Measurements from ENCODE around the gene ZNF580.

ZNF580 gene

DNA sequence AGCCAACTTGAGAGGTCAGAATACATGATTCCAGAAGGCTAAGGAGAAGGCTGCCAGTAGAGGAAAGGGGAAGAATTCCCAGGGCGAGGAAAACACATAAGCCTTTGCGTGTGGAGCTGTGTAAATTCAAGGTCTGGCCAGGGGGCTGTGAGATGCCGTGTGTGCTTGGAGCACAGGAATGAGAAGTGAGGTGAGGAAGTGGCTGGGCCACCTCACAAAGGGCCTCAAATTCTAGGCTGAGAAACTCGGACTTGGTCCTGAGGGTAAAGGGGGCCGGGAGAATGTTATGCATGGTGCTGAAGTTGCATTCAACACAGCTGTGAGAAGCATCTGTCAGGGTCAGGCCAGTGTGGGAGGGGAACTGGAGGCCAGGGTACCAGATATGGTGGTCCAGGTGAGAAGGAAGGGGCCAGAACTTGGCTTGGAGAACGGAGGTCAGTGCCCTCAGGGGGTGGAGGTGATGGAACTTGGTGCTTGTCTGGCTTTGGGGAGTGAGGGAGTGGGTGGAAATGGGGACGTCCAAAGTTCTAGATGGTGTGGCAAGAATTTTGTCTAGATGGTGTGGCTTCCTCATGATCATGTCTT lies 4.9 kb upstream of the ZNF580 start:
- TF ChIP-seq, protein P1, sequence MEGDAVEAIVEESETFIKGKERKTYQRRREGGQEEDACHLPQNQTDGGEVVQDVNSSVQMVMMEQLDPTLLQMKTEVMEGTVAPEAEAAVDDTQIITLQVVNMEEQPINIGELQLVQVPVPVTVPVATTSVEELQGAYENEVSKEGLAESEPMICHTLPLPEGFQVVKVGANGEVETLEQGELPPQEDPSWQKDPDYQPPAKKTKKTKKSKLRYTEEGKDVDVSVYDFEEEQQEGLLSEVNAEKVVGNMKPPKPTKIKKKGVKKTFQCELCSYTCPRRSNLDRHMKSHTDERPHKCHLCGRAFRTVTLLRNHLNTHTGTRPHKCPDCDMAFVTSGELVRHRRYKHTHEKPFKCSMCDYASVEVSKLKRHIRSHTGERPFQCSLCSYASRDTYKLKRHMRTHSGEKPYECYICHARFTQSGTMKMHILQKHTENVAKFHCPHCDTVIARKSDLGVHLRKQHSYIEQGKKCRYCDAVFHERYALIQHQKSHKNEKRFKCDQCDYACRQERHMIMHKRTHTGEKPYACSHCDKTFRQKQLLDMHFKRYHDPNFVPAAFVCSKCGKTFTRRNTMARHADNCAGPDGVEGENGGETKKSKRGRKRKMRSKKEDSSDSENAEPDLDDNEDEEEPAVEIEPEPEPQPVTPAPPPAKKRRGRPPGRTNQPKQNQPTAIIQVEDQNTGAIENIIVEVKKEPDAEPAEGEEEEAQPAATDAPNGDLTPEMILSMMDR (IDR thresholded peaks at IDR 0.05; ENCODE audit: insufficient read depth, low read depth, low read length, missing control alignments), result no peak
- DNase-seq (ENCODE audit: low read depth), result no peak

DNA sequence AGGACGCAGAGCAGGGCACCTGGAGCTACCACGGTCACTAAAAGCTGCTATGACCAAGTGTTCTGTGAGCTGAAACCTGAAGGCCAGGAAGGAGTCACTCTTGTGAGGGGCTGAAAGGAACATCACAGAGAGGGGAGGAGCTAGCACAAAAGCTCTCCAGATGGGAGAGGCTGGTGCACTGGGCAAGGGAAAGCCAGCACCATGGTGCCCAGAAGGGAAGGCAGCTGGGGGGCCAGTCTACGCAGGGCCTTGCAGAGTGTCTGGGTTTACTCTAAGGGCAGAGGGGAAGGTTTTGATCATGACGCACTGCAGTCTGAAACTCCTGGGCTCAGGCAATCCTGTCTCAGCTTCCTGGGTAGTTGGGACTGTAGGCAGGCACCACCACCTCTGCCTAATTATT lies 4.1 kb upstream of the ZNF580 start:
- DNase-seq (ENCODE audit: low read depth), result no peak
- TF ChIP-seq, protein P1 (IDR thresholded peaks at IDR 0.05; ENCODE audit: insufficient read depth, low read depth, low read length, missing control alignments), result no peak
- H3K4me3 ChIP-seq (ENCODE audit: low read depth, low read length), result no peak overlapping the region

More for the DNA sequence above, 4.9 kb upstream of the ZNF580 start:
- H3K4me3 ChIP-seq (ENCODE audit: low read depth, low read length), result peak overlapping the region; percentile 67

DNA sequence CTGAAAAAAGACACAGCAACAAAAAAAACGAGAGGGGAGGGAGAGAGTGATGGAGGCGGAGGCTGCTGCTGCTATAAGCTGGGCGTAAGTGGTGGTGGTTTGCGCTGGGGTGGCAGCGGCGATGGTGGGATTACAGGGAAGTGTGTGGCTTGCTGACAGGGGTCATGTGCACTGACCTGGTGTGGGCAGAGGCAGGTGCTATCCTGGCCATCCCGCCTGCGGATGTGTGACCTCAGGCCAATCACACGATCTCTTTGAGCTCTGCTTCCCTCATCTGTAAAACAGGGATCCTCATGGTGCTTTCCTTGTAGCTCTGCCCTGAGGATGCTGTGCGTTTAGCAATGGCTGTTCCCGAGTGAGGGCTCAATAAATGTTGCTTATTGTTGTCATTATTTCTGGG lies 3.3 kb upstream of the ZNF580 start:
- TF ChIP-seq, protein P1 (IDR thresholded peaks at IDR 0.05; ENCODE audit: insufficient read depth, low read depth, low read length, missing control alignments), result no peak
- DNase-seq (ENCODE audit: low read depth), result no peak
- H3K4me3 ChIP-seq (ENCODE audit: low read depth, low read length), result no peak overlapping the region

DNA sequence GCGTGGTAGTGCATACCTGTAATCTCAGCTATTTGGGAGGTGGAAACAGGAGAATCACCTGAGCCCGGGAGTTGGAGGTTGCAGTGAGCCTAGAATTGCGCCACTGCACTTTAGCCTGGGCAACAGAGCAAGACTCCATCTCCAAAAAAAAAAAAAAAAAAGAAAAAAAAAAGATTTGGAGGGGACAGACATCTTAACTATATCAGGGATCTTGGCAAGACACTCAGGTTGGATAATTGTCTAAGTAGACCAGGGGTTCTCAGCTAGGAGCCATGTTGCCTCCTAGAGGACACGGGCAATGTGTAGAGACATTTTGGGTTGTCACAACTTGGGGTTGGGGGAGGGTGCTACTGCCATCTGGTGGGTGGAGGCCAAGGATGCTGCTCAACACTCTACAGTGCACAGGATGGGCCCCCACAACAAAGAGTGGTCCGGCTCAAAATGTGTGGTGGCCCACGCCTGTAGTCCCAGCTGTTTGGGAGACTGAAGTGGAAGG lies 1.9 kb upstream of the ZNF580 start:
- H3K4me3 ChIP-seq (ENCODE audit: low read depth, low read length), result no peak overlapping the region
- TF ChIP-seq, protein P1 (IDR thresholded peaks at IDR 0.05; ENCODE audit: insufficient read depth, low read depth, low read length, missing control alignments), result peak; percentile 60
- peak; percentile 78 for DNase-seq (ENCODE audit: low read depth)

DNA sequence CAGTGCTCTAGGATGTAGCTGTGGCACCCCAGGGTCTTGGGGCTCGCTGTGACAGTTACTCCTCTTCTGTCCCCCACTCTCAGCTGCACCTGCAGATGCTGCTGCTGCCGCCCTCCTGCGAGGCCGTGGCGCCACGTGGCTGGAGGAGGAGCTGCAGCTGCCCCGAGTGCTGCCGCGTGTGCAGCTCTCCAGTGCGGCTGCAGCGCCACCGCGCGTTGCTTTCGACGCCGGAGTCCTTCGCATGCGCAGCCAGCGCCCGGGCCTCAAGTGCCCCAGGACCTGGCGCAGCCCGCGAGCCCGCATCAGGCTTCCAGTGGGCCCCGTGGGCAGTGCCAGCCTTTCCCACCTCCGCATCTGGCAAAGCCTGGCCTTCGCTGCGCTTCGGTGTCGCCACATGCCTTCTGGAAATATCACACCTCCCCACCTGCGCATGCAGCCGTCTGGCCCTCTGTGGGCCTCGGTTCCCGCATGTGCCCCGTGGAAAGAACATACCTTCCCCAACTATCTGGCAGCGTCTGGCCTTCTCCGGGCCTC lies 692 bp upstream of the ZNF580 start:
- TF ChIP-seq, protein P1 (IDR thresholded peaks at IDR 0.05; ENCODE audit: insufficient read depth, low read depth, low read length, missing control alignments), result peak; percentile 80
- H3K4me3 ChIP-seq (ENCODE audit: low read depth, low read length), result peak overlapping the region; percentile 92
- DNase-seq (ENCODE audit: low read depth), result peak; percentile 95

DNA sequence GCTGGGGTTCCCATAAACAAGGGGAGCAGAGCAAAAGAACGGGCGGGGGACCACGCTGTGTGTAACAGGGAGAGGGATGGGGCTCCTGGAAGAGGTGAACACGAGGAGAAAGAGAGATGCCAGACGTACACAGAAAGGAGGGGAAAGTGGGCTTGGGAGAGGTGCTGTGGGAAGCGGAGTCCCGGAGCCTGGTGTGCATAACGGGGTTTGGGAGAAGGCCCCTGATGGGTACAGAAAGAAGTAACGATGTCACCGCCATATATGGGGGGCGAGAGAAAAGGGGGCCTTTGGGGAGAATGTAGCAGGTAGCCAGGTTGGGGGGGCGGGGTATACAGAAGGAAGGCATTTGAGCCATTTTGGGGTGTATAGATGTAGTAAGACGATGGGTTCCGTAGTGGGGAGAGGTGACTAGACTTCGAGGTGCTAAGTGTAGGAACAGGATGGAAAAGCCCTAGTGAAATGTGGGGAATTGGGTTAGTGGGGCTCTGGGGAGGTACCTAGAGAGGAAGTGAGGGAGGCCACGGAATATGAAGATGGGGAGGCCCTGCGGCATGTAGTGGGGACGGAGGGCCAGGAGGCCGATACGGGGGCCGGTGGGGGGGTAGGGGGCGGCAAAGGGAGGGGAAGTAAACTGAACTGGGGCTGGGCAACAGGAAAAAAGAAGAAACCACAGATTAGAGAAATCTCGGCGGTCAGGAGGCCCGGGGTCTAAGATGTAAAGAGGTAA lies 787 bp downstream of the ZNF580 start:
- peak overlapping the region; percentile 92 for H3K4me3 ChIP-seq (ENCODE audit: low read depth, low read length)
- peak; percentile 50 for DNase-seq (ENCODE audit: low read depth)
- TF ChIP-seq, protein P1 (IDR thresholded peaks at IDR 0.05; ENCODE audit: insufficient read depth, low read depth, low read length, missing control alignments), result no peak
